HG03575 (cell line): ENCODE measurements around the gene TAPBP.
"Not testable (repeated sequence)": the region's sequence is repeated elsewhere in the genome, so short reads cannot be mapped to it uniquely, and the experiment has no call there.

ENCODE experiments used
- ATAC-seq: cut with Tn5 transposase; IDR thresholded peaks from one replicate; pipeline ENCODE4 v1.9.1; 2021; ENCODE audit not compliant: unreplicated experiment, insufficient number of reproducible peaks, low FRiP score; ENCODE audit errors: extremely low read depth

TAPBP gene

GRCh38 chr6:33313709-33314514 lies at the start of gene TAPBP:
TSS of gene TAPBP (minus strand) at chr6:33314078. CDS start at chr6:33314041, 37 bp downstream.
- ATAC-seq, result no peak

- ATAC-seq, result not testable (repeated sequence)
These were observed 49.6 kb upstream of the TAPBP start for GRCh38 chr6:33363486-33363885.

GRCh38 chr6:33359331-33359730 lies 45.5 kb upstream of the TAPBP start:
- ATAC-seq, result no peak

GRCh38 chr6:33357160-33357871 lies 43.4 kb upstream of the TAPBP start:
- ATAC-seq, result not testable (repeated sequence)

GRCh38 chr6:33356295-33356694 lies 42.4 kb upstream of the TAPBP start:
- no peak for ATAC-seq

GRCh38 chr6:33355860-33356259 lies 42.0 kb upstream of the TAPBP start:
- not testable (repeated sequence) for ATAC-seq

GRCh38 chr6:33347816-33348215 lies 33.9 kb upstream of the TAPBP start:
- ATAC-seq, result no peak

- not testable (repeated sequence) for ATAC-seq
These were observed 33.1 kb upstream of the TAPBP start for GRCh38 chr6:33346972-33347371.

- ATAC-seq, result no peak
These were observed 31.1 kb upstream of the TAPBP start for GRCh38 chr6:33344701-33345697.

- ATAC-seq, result no peak
These were observed 30.2 kb upstream of the TAPBP start for GRCh38 chr6:33343953-33344611.

- ATAC-seq, result not testable (repeated sequence)
These were observed 29.7 kb upstream of the TAPBP start for GRCh38 chr6:33343606-33343952.

GRCh38 chr6:33339193-33339592 lies 25.3 kb upstream of the TAPBP start:
- ATAC-seq, result no peak

- ATAC-seq, result no peak
These were observed 22.6 kb upstream of the TAPBP start for GRCh38 chr6:33336495-33336894.

GRCh38 chr6:33335916-33336315 lies 22.0 kb upstream of the TAPBP start:
- ATAC-seq, result no peak

- no peak for ATAC-seq
These were observed 19.8 kb upstream of the TAPBP start for GRCh38 chr6:33333666-33334065.

- no peak for ATAC-seq
These were observed 16.9 kb upstream of the TAPBP start for GRCh38 chr6:33330736-33331135.

- ATAC-seq, result no peak
These were observed 15.2 kb upstream of the TAPBP start for GRCh38 chr6:33329058-33329457.

- no peak for ATAC-seq
These were observed 10.2 kb upstream of the TAPBP start for GRCh38 chr6:33324125-33324524.

- ATAC-seq, result peak; percentile 3
These were observed 9.7 kb upstream of the TAPBP start for GRCh38 chr6:33323623-33323948.
